ENCODE data around the gene PTPRN2.
"Not testable (repeated sequence)": the region's sequence is repeated elsewhere in the genome, so short reads cannot be mapped to it uniquely, and the experiment has no call there.

The PTPRN2 gene

DNA sequence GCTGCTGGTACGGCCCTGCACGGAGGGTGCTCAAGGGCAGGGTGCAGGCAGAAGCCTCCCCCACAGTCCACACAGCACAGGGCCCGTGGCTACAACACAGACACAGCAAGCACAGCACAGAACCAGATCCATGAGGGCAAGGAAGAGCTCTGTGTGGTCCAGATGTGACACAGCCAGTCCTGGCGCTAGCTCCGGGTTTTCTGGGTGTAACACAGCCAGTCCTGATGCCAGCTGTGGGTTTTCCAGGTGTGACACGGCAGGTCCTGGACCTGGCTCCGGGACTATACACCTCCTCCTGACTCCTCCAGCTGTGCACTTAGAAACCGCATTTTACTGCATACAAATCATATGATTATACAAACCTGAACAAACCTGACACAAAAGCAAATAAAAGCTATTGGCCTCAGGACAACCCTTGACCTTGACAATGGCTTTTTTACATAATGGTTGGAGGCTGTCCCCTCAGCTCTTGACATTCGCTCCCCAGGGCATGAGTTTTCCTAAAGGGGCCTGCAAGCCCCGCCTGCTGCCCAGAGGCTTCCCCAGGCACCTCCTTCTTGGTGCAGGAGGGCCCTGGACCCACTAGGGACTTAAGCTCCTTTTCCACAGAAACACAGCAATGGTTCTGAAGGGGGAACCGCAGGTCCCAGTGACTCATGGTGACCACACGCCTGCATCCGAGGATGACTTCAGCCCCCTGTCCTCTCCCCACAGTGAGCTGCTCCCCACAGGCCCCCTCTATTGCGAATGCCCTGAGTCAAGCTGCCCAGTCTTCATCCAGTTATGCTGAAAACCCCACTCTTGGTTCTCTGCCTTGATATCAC, 209.6 kb downstream of the PTPRN2 start:
- no peak for DNase-seq

GRCh38 chr7:158376839-158377186, 210.8 kb downstream of the PTPRN2 start:
- not testable (repeated sequence) for DNase-seq

- peak; percentile 39 for DNase-seq
Observed at GRCh38 chr7:158376146-158376838, 211.3 kb downstream of the PTPRN2 start.

DNA sequence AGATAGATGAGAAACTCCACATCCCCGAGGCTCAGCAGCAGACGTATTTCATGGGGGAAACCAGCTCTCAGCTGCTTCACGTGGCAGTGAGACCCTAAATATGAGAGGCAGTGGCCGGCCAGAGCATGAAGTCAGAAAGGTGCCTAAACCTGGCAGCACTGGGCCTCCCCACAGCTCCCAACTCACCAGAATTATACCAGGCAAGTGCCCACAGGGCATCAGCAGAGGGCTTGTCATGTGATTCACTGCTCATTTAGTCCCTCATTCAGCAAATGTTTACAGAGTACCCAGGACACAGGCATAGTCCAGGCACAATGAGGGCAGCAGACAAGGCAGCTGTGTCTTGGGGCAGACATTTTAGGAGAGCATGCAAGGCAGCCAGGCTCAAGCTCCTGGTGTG, 212.6 kb downstream of the PTPRN2 start:
- no peak for DNase-seq

DNA sequence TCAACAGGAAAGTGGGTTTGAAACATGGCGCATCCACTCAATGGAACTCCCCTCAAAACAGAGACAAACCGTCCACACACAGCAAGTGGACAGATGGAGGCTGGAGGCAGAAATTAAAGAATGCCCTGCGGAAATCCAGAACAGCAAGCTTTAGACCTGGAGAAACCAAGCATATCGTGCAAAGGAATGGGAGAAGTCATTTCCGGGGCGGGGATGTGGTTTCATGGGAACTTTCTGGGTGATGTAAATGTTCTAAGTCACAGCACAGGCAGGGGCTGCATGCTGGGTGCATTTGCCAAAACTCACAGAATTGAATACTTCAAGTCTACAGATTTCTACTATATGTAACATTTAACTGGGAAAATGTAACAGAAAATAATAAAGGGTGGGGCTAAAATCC, 213.0 kb downstream of the PTPRN2 start:
- no peak for DNase-seq

- DNase-seq, result no peak
Observed at GRCh38 chr7:158374146-158374545, 213.5 kb downstream of the PTPRN2 start.

DNA sequence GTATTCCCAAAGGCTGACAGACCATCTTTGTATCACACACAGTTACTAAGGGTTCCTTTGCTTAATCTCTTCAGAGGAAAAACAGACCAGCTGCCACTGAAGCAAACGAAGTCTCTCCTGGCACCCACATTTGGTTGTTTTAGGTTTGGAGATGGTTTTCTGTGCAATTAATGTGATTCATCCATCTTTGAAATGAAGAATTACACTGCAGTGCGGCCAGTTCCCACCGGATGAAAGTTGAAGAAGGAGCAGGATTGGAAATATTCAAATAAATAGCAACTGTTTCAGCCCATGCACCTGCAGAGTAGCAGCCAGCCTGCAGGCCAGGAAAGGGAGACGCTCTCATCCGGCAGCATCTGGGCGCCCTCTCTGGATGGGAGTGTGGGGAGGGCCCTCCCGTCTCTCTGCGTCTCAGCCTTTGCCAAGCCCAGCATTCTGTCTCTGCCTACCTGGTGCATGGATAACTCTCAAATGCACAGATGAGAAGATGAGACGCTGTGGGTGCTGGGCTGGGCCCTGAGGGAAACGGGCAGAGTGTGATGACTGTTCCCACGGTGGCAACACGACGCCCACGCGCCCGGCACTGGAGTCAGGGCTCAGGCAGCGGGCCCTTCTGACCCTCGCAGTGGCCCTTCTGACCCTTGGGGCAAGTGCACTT, 214.0 kb downstream of the PTPRN2 start:
- DNase-seq, result no peak

GRCh38 chr7:158372400-158373342, 215.0 kb downstream of the PTPRN2 start:
- no peak for DNase-seq

GRCh38 chr7:158371856-158372255, 215.8 kb downstream of the PTPRN2 start:
- DNase-seq, result no peak

- DNase-seq, result no peak
Observed at GRCh38 chr7:158369866-158370265, 217.8 kb downstream of the PTPRN2 start.

DNA sequence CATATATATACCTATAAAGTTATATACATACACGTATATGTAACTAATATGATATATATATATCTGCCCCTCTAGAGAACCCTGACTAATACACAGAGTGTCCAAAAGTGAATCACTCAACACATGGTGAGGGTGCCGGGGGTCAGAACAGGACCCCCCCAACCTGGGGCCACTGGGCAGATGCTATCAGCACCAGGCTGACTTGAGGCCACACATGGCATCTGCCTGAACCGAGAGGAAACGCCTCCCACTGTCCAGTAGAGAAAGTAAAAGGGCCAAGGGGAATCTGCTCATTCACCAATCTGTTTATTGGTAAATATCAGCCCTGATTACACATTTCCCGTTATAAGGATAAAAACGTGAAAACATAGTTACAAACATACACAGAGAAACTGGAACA, 218.3 kb downstream of the PTPRN2 start:
- DNase-seq, result no peak

DNA sequence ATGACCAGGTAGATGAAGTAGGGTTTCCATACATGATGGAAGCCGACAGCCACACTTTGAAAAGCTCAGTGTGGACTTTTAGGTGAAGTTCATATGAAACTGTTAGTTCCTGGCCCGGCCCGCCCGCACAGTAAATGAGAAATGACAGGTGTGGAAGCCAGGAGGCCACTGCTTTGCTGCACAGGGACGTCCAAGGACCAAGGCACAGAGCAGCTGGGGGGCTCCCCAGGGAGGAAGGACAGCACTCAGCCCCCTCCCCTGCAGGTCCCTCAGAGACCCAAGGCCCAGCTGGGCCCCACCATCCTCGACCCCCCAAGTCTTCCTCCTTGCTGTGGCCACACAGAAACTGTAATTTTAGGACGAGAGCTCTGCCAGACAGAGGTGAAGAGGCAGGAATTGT, 219.2 kb downstream of the PTPRN2 start:
- DNase-seq, result no peak

DNA sequence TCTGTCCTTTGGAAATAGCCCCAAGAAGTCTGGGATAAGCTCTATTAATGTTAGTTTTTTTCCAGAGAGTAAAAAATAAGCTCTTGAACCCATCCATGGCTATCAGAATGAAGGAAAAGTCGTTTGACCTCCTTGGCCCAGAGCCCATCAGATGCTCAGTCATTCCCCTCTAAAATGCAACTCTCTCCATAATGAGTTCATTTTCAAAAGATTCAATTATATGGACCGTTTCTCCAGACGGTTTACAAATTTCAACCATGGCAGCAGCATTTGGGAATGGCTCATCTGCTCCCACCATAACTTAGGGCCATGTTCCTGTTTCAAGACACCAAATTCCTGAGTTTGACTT, 220.0 kb downstream of the PTPRN2 start:
- no peak for DNase-seq

GRCh38 chr7:158366916-158367633, 220.5 kb downstream of the PTPRN2 start:
- DNase-seq, result no peak

- DNase-seq, result no peak
Observed at GRCh38 chr7:158366346-158366745, 221.3 kb downstream of the PTPRN2 start.

- DNase-seq, result no peak
Observed at GRCh38 chr7:158365267-158365666, 222.4 kb downstream of the PTPRN2 start.

DNA sequence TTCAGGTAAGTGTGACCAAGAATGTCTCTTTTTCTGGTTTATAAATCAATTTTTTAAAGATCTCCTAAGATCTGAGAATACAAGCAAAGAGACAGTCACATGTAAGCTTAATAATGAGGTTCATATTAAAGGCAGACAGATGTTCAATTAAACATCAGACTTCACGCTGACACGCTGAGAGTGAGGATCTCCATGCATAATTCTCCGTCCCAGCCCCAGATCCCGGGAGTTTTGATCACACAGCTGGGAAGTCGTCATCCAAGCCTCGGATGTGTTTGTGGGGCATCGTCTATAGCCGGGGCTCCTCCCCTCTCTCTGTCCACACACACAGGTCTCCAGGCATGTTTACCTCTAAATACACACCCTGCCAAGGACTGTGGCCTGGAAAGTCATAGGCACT, 223.2 kb downstream of the PTPRN2 start:
- no peak for DNase-seq

DNA sequence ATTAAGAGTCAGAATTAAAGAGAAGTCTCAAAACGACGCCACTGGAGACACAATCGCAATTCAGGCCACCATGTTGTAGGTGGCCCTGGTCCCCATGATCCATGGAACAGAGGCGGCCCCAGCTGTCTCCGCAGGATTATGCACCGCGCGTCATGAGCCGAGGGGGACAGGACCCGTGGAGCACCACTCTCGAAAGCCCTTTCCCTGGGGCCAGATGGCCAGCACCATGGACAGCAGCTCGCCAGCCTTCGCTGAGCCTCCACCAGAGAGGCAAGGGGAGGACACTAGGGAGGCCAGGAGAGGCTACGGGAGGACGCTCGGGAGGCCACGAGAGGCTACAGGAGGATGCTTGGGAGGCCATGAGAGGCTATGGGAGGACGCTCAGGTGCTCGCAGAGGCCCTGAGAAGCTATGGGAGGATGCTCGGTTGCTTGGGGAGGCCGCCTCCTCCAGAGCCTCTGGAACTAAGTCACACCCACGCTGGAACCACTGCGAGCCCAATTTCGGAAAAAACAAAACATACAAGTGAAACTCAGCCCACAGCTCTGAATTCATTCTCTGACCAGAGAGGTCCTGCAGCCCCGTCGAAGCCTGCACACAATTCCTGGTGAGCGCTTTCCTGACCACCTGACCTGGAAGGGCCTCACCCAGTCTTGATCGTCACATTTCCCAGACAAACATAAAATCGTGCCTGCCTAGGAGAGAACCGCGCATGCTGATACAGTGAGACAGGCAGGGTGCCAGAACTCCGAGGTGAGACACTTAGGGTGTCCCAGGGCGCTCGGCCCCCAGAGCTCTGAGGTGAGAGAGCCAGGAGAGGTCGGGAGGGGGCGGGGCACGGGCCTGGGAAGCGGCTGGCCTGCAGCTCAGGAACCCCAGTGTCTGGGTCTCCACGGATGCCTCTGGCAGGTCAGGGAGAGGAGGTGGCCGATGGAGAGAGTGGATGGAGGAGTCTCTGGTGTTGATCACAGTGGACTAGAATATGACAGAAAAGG, 224.4 kb downstream of the PTPRN2 start:
- no peak for DNase-seq

GRCh38 chr7:158362001-158362400, 225.6 kb downstream of the PTPRN2 start:
- DNase-seq, result no peak

DNA sequence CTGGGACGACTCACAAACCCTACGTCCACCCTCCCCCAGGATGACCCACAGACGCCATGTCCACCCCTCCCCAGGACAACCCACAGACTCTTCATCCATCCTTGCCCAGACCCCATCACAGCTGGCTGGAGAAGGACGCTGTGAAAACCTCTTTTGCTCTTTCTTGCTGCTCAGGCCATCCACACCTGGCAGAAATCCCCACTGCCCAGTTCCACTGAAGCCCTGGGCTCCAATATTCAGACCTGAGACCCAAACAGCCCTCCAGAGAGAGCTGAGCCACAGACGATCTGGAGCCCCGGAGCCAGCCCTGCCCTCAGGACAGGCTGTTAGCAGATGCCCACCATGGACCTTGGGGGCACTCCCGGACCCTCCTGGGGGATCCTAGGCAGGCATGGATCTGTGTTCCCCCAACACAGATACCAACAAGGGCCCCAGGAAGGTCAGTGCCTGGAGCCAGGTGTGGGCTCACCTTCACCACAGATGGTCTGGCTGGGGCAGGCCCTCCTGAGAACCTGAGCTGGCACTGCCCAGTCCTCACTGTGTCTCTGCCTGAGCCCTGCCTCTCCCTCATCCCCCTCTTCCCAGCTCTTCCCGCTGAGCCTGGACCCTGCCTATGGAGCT, 226.2 kb downstream of the PTPRN2 start:
- DNase-seq, result no peak

Data from stimulated activated CD4-positive, alpha-beta T cell treated with anti-CD3 and anti-CD28 coated beads, Interleukin-4, amount 100 ng/mL, for 1 hour (primary cell).